H1 (cell line): ENCODE measurements around the gene UQCRFS1. TPM values are rescaled to one million over a fixed set of nuclear protein-coding genes. Genes with fewer than 3 reads are reported as not detected.

Source experiments
- CTCF ChIP-seq, 3 experiments: IDR thresholded peaks; 1 replicate in 2 of 3; 2 replicates in 1 of 3; pipeline versions ENCODE4 v1.5.1 to v1.6.1; 2011; ENCODE audit warnings: low read length in 3 of 3, mild to moderate bottlenecking in 3 of 3, inconsistent platforms in 2 of 3, low read depth in 1 of 3, moderate library complexity in 1 of 3; ENCODE audit not compliant: insufficient read depth in 1 of 3; ENCODE audit errors: control extremely low read depth in 1 of 3
- PHF8 ChIP-seq: fragments of 200-600 bp; sonication (generic); conservative IDR thresholded peaks from 2 replicates; pipeline ENCODE4 v1.7.1; 2012; ENCODE audit warnings: low read depth, mild to moderate bottlenecking, inconsistent platforms, low read length, moderate library complexity
- RAD21 ChIP-seq, 2 experiments: IDR thresholded peaks in 1 of 2; conservative IDR thresholded peaks in 1 of 2; 2 replicates each; pipeline ENCODE4 v1.6.1; 2011; ENCODE audit warnings: low read depth in 2 of 2, low read length in 2 of 2, improper control_type of control experiment in 1 of 2, inconsistent platforms in 1 of 2, mild to moderate bottlenecking in 1 of 2, moderate library complexity in 1 of 2
- SIN3A ChIP-seq, 2 experiments: IDR thresholded peaks in 1 of 2; conservative IDR thresholded peaks in 1 of 2; 2 replicates each; pipeline ENCODE4 v1.6.1; 2011 to 2012; ENCODE audit warnings: low read length in 2 of 2, improper control_type of control experiment in 1 of 2, low read depth in 1 of 2, mild to moderate bottlenecking in 1 of 2
- polyA plus RNA-seq, 7 experiments: library from polyadenylated mRNA; depleted of rRNA in 3 of 7; stranded (reverse) in 5 of 7; unstranded in 2 of 7; fragments of >200 nt in 5 of 7; fragments of 200-250 nt in 2 of 7; gene quantifications; 1 replicate in 5 of 7; 2 replicates in 1 of 7; 4 replicates in 1 of 7; pipeline versions ENCODE4 v1.2.1 to v1.2.3, GENCODE V29; 2011 to 2013; ENCODE audit warnings: missing spikeins in 2 of 7, mixed read lengths in 2 of 7
- total RNA-seq: library from RNA; stranded (reverse); fragmentation: NEBNext Ultra II Directional; extraction: Animal tissue kit (Norgen Biotek cat#: 25700); gene quantifications from 2 replicates; pipeline ENCODE4 v1.2.1, GENCODE V29; 2021

UQCRFS1 gene
- total and polyA plus RNA-seq, 2 of the 8 experiments (the other 6 are each of a cell fraction or from before 2014, with no cell fraction given) = 52.4 to 59.1 TPM

DNA sequence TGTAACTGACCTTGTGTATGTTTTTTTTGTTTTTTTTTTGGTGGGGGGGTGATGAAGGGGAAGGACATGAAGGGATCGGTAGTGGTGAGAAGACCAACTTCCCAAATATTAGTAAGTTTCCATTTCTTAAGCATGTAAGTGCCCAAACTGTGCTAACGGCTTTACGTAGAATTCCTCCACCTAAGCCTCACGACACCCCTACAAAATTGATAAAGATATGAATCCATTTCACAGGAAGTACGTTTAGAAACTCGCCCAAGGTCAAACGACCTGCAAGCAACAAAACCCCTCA lies 649 bp downstream of the UQCRFS1 start (continued):
- TF ChIP-seq RAD21 (IDR thresholded peaks at IDR 0.05 in 1 of 2, conservative IDR thresholded peaks at IDR 0.05 in 1 of 2; ENCODE audit: low read depth in 2 of 2, low read length in 2 of 2) (no peak), SIN3A (conservative IDR thresholded peaks at IDR 0.05 in 1 of 2, IDR thresholded peaks at IDR 0.05 in 1 of 2; ENCODE audit: low read depth in 1 of 2, low read length in 2 of 2) (no peak), CTCF (IDR thresholded peaks at IDR 0.05; ENCODE audit: control extremely low read depth in 1 of 3, insufficient read depth in 1 of 3, low read depth in 1 of 3, low read length in 3 of 3) (no peak), PHF8 (no peak)
